Hepatic stellate cell (primary cell): ENCODE results near the gene ARF1.

ENCODE experiments used
- DNase-seq: peaks from one replicate; pipeline ENCODE4 v3.0.0; 2011; ENCODE audit warnings: low spot score

Gene ARF1

GRCh38 chr1:228088586-228089498, 6.3 kb downstream of the ARF1 start:
- no peak for DNase-seq

DNA sequence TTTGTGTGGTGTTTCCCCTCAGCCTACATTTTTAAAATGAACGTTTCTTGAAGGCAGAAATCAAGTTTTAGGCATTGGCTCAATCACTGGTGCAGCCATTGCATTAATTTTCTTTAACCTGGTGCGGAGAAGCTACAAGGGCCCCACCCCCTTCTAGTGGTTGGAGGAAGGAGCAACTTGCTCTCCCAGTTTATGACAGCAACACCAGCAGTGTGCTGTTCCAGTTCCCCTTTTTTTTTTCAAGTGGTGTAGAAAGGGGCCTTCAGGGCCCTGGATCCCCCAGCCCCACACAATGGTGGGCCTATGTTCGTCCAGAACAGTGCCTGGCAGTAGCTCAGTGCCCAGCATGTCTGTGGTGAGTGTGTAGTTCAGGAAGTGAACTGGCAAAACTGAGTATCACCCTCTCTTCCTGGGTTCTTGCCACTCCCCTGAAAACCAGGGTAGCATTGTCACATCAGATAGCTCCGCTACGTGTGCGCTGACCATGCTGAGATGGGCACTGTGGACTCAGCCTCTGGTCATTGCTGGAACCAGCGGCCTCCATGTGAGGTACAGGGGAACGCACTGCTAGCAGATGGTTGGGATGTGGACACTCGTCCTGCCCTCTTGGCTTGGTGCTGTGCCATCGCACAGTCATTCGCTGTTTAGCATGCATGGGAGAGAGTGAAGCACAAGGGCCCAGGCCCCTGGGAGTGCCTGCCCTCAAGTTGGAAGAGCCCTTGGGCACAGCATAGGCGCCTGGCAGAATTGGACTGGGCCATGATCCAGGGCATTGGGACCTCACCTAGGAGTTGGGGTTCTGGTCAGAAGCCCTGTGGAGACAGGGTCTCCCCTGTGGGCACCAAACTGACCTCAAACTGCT, 7.2 kb downstream of the ARF1 start:
- DNase-seq: no peak

DNA sequence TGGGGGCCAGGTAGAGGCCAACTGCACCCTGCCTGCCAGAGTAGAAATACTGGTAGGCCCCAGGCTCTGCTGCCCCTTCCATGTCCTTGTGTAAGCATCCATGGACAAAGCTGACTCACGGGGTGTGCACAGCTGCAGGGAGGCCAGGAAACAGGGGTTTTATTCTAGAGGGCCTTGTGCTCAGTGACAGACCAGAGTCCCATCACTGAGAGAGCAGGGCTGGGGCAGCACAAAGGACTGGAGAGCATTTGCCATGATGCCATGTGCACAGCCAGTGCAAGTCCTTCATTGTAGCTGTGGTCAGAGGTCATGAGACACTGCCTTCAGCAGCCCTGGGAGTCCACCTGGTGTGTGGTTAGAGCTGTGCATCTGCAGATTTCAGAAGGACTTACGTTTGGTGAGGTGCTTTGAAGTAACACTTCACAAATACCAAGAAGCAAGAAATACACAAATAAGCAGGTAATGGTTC, 8.1 kb downstream of the ARF1 start:
- DNase-seq: peak; percentile 46

DNA sequence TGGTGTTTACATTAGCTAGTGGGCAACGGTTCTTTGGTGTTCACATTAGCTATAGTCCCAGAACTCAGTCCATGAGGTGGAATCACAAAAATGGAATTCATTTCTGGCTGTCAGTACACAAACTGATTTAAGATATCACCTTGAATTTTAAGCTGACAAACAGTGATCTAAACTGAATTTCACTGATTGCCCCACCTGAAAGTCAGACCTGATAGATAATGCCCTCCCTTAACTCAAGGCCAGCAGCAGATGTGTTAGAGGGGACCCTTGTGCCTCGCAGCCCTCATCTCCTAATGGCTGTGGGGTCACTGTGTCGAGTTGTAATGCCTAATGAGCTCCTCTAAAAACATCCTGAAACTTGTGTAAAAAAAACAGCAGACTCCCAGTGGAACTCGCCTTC, 8.6 kb downstream of the ARF1 start:
- no peak for DNase-seq

GRCh38 chr1:228092342-228093049, 10.0 kb downstream of the ARF1 start:
- no peak for DNase-seq

- DNase-seq: no peak
These were observed 10.8 kb downstream of the ARF1 start for GRCh38 chr1:228093050-228093906.

DNA sequence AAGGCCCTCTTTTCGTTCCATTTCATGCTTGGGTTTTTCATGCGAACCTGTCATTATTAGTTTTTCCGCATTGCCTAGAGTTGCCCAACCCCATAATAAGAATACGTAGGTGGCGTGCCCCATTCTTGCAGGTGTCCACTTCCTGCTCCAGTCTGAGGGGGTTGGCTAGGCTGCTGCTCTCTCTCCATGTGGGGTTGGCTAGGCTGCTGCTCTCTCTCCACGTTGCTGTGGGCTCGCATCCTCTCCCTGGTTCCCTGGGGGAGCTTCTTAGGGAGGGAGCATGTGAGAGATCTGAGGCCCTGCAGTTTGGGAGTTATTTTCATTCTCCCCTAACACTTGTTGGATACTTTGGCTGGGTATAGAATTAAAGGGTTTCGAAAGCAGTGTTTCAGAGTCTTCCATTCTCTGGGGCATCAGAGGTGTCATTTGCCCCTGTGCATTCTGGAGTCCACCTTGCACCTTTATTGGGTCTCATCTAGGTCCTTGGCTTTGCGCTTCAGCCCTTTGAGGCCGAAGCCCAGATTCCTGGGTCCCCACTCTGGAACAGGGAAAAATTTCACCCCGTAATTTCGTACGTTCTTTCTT, 12.0 kb downstream of the ARF1 start:
- no peak for DNase-seq

DNA sequence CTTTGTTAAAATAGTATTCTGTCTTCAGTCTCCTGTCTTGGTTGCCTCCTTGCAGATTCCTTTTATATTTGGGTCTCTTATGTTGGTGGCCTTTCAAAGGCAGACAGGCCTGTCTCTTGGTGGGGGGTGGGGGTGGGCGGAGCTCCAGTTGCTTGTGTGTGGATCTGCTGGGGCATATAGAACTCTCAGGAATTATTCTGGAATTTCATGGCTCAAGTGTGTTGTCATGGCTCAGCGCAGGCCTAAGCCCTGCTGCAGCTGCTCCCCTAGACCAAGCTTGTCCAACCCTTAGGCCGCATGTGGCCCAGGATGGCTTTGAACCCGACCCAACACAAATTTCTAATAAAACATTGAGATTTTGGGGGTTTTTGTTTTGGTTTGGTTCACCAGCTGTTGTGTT, 12.7 kb downstream of the ARF1 start:
- DNase-seq: no peak

DNA sequence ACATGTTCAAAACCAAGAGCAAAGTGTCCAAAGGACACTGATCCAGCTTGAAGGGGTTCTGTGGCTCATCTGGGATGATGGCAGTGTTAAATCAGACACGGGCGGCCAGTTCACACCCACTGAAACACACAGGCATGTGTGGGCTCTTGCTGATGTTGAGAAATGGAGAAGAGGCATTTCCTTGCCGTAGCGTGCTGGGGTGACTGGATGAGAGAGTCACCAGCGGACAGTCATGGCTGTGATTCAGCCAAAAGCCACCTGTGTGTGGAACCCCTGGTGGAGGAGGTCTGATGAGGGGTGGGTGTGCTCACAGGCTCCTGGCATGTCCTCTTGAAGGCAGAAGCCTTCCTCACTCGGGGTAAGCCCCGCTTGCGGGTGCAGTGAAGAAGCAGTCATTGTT, 13.4 kb downstream of the ARF1 start:
- no peak for DNase-seq

GRCh38 chr1:228096416-228097332, 14.2 kb downstream of the ARF1 start:
- no peak for DNase-seq

- peak; percentile 1 for DNase-seq
These were observed 15.0 kb downstream of the ARF1 start for GRCh38 chr1:228097333-228098081.

GRCh38 chr1:228098323-228098931, 15.9 kb downstream of the ARF1 start:
- peak; percentile 3 for DNase-seq

GRCh38 chr1:228099331-228099732, 16.8 kb downstream of the ARF1 start:
- DNase-seq: peak; percentile 0

- peak; percentile 11 for DNase-seq
These were observed 18.5 kb downstream of the ARF1 start for GRCh38 chr1:228100822-228101613.

DNA sequence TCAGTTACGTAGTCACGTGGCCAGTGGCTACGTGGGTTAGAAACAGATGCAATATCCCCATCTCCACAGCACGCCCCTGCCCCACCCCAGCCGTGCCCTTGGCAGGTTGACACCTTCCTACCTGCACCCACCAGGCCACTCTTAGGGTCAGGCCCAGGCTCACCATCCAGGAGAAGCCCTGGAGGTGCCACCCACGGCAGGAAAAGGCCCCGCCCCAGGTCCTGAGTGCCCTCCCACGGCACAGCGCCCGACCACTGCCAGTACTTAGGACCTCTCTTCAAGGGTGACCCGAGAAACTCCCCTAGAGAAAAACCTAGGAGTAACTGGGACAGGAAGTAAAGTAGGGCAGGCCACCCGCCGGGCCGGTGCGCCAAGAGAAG, 19.1 kb downstream of the ARF1 start:
- DNase-seq: no peak

DNA sequence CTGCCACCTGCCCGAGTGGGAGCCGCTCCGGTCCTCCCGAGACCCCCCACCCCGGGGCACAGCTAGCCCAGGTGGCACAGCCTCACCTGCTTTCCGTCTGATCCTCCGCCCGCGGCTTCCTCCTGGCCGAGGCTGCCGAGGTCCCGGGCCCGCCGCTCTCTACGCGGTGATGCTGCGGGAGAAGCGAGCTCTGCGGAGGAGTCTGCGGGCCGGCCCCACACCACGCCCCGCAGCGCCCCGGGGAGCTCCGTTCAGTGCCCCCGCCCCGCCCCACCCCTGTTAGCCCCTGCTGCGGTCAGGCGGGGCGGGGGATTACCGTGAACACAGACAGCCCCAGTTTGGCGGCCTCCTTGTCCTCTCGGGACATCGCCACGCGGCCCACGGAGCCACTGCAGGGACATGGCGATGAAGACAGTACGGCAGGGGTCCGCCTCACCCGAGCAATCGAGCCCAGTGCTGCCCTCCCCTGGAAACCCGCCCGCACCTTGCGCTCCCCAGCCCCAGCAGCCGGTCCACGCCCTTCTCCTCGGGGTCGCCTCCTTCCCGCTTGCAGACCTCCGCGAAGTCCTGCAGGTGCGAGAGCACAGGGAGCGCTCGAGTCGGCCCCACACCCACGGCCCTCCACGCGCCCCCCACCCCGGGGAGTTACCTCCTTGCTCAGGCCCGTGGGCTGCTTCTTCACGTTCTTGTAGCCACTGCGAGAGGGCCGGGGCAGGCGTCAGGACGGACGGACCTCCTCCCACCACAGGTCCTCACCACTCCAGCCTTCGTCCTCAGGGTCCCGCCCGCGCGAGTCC, 19.7 kb downstream of the ARF1 start:
- peak; percentile 66 for DNase-seq
